Stimulated activated CD4-positive, alpha-beta T cell treated with anti-CD3 and anti-CD28 coated beads, Interleukin-4, amount 100 ng/mL, for 4 hours (primary cell): Measurements from ENCODE around the gene CXCL1.

Source experiments
- DNase-seq, 2 experiments: peaks; one replicate each; pipeline ENCODE4 v3.0.0-alpha.2; 2020

CXCL1 gene

GRCh38 chr4:73869130-73870055 is at the start of gene CXCL1:
Gene CXCL1 (plus strand): TSS chr4:73869393. CDS start chr4:73869471, 78 bp downstream.
- no peak for DNase-seq

- no peak for DNase-seq
Observed at GRCh38 chr4:73821325-73821724, 47.9 kb upstream of the CXCL1 start.

- no peak for DNase-seq
Observed at GRCh38 chr4:73822389-73822788, 46.8 kb upstream of the CXCL1 start.

GRCh38 chr4:73822812-73823504 is 46.2 kb upstream of the CXCL1 start:
- no peak for DNase-seq

GRCh38 chr4:73823760-73824159 is 45.4 kb upstream of the CXCL1 start:
- DNase-seq = no peak

- no peak for DNase-seq
Observed at GRCh38 chr4:73828956-73829355, 40.2 kb upstream of the CXCL1 start.

- no peak for DNase-seq
Observed at GRCh38 chr4:73831569-73831968, 37.6 kb upstream of the CXCL1 start.

GRCh38 chr4:73832651-73833237 is 36.4 kb upstream of the CXCL1 start:
- no peak for DNase-seq

GRCh38 chr4:73836373-73837279 is 32.6 kb upstream of the CXCL1 start, which contains the start of gene CXCL6:
Gene CXCL6 (plus strand): TSS chr4:73836678. CDS start chr4:73836751, 73 bp downstream.
- no peak for DNase-seq

- DNase-seq = no peak
Observed at GRCh38 chr4:73839071-73839470, 30.1 kb upstream of the CXCL1 start.

GRCh38 chr4:73839715-73840114 is 29.5 kb upstream of the CXCL1 start:
- no peak for DNase-seq

GRCh38 chr4:73841243-73841925 is 27.8 kb upstream of the CXCL1 start:
- no peak for DNase-seq

- no peak for DNase-seq
Observed at GRCh38 chr4:73842696-73843095, 26.5 kb upstream of the CXCL1 start.

- no peak for DNase-seq
Observed at GRCh38 chr4:73843369-73843768, 25.8 kb upstream of the CXCL1 start.

- DNase-seq = no peak
Observed at GRCh38 chr4:73844345-73844744, 24.8 kb upstream of the CXCL1 start.

GRCh38 chr4:73844806-73845205 is 24.4 kb upstream of the CXCL1 start:
- DNase-seq = no peak

GRCh38 chr4:73847526-73848182 is 21.5 kb upstream of the CXCL1 start:
- no peak for DNase-seq

GRCh38 chr4:73848183-73848777 is 20.9 kb upstream of the CXCL1 start:
- DNase-seq = no peak

GRCh38 chr4:73850261-73850970 is 18.8 kb upstream of the CXCL1 start:
- no peak for DNase-seq

GRCh38 chr4:73851293-73851692 is 17.9 kb upstream of the CXCL1 start:
- no peak for DNase-seq
